Pancreas (tissue), 10 donors: Measurements from ENCODE around the gene EVC. TPM values are rescaled to one million over a fixed set of nuclear protein-coding genes. Genes with fewer than 3 reads are reported as not detected.
A peak's percentile ranks its signal among the peaks of the same experiment; 100 is the strongest.

Experiments
- ATAC-seq, 4 donors: fragments of 200-7000 bp; cut with Tn5 transposase; one replicate each; pipeline versions ENCODE4 v1.8.0 to v1.9.1; 2020; ENCODE audit warnings: mild to moderate bottlenecking in 4 of 4, moderate library complexity in 4 of 4
- DNase-seq, 6 donors: peaks; one replicate each; pipeline ENCODE4 v3.0.0-alpha.2; 2020
- FAIRE-seq: peaks from 2 replicates; lab custom pipeline; 2012; peaks lifted over from hg19 to GRCh38; lab: Jason Lieb, UNC
- H3K27ac ChIP-seq, 4 donors: fragments of 200-600 bp; sonication (generic); 1 replicate in 3 of 4; 2 replicates in 1 of 4; pipeline versions ENCODE4 v1.5.0 to v1.8.0; 2020
- H3K27me3 ChIP-seq, 4 donors: fragments of 200-600 bp; one replicate each; pipeline ENCODE4 v1.8.0; 2021
- H3K36me3 ChIP-seq, 3 donors: fragments of 200-600 bp; sonication (generic) in 1 of 3; one replicate each; pipeline versions ENCODE4 v1.5.0 to v1.8.0; 2020 to 2021
- H3K4me1 ChIP-seq, 3 donors: fragments of 200-600 bp; one replicate each; pipeline ENCODE4 v1.8.0; 2021
- H3K4me3 ChIP-seq, 4 donors: fragments of 200-600 bp; sonication (generic) in 2 of 4; one replicate each; pipeline versions ENCODE4 v1.5.0 to v1.8.0; 2020 to 2021
- H3K9me3 ChIP-seq, 4 donors: fragments of 200-600 bp; one replicate each; pipeline ENCODE4 v1.8.0; 2021
- CTCF ChIP-seq, 4 donors: fragments of 200-600 bp; sonication (generic) in 3 of 4; IDR thresholded peaks; one replicate each; pipeline versions ENCODE4 v1.5.0 to v1.8.0; 2021; ENCODE audit warnings: antibody characterized with exemption in 4 of 4
- WGBS, 2 donors: extraction: QIAGEN DNeasy Blood & Tissue Kit; methylation state at CpG; one replicate each; pipeline ENCODE4 v1.1.7; 2013; 5-methylcytosine and 5-hydroxymethylcytosine counted together
- intact Hi-C, 3 donors: fragments of 100-400 bp; cut with DNase I; formaldehyde crosslinking; loops; one replicate each; pipeline versions ENCODE4 v1.11.1 to v1.14.2; 2022
- polyA plus RNA-seq, 2 donors: library from polyadenylated mRNA; stranded (reverse); fragments of 200-250 nt; gene quantifications; one replicate each; pipeline ENCODE4 v1.2.3, GENCODE V29; 2013
- total RNA-seq, 6 donors: library from RNA; stranded (reverse); fragmentation: NEBNext Ultra II Directional in 4 of 6; extraction: Animal tissue kit (Norgen Biotek cat#: 25700) in 4 of 6; gene quantifications; one replicate each; pipeline versions ENCODE4 v1.2.1 to v1.2.4, GENCODE V29; 2021 to 2023
- donor health status: healthy with polysubstance abuse.
- donor health status: DM: no; HTN: no; CAD: no; lungs with moderate emphysema.
- donor health status: DM: no; HTN: no; CAD: no.
- donor health status: control.
- donor health status: control.
- donor health status: Bipolar disorder and iron deficiency.
- donor health status: DM: yes; HTN: yes; CAD: no.
- donor health status: DM: no; HTN: no; CAD: no.
- donor health status: DM: no; HTN: no; CAD: no.
- donor health status: DM: yes; HTN: yes; CAD: no.

EVC gene
- total and polyA plus RNA-seq, 8 donors = 2.8 to 17.8 (median 11.9) TPM

- 95% methylated on average over 6 of the region's 6 CpGs for WGBS, 2 donors
- ATAC-seq (no peak), DNase-seq (no peak), FAIRE-seq (no peak)
- H3K27ac ChIP-seq = no peak overlapping the region
- H3K4me1 ChIP-seq = peaks cover 0 to 6% (median 4%) of the 10 kb centered on the region in 3 donors
- H3K4me3 ChIP-seq = no peak overlapping the region
- TF ChIP-seq CTCF (IDR thresholded peaks at IDR 0.05) = no peak
- intact Hi-C loops = no loop called here
- H3K27me3 ChIP-seq = no peaks in the 10 kb centered on the region
- peaks cover 0 to 5% (median 0%) of the 10 kb centered on the region in 3 donors for H3K36me3 ChIP-seq
- no peaks in the 10 kb centered on the region for H3K9me3 ChIP-seq
These were observed 73.0 kb downstream of the EVC start for GRCh38 chr4:5784021-5784420.

GRCh38 chr4:5784960-5785611 lies 74.1 kb downstream of the EVC start:
- intact Hi-C loops = no loop called here
- no peak for TF ChIP-seq CTCF (IDR thresholded peaks at IDR 0.05)
- ATAC-seq (no peak), FAIRE-seq (no peak), DNase-seq (no peak)
- peaks cover 0 to 6% (median 4%) of the 10 kb centered on the region in 3 donors for H3K4me1 ChIP-seq
- H3K36me3 ChIP-seq = peaks cover 0 to 5% (median 0%) of the 10 kb centered on the region in 3 donors
- no peak overlapping the region for H3K27ac ChIP-seq
- H3K27me3 ChIP-seq = no peaks in the 10 kb centered on the region
- no peaks in the 10 kb centered on the region for H3K9me3 ChIP-seq
- WGBS, 2 donors = 91 to 93% methylated on average over 9 of the region's 9 CpGs
- no peak overlapping the region for H3K4me3 ChIP-seq

GRCh38 chr4:5785806-5786680 lies 75.0 kb downstream of the EVC start:
- intact Hi-C loops = no loop called here
- FAIRE-seq = no peak
- Histone ChIP-seq H3K4me3 (no peak overlapping the region), H3K27me3 (no peaks in the 10 kb centered on the region), H3K4me1 (peaks cover 0 to 6% (median 4%) of the 10 kb centered on the region in 3 donors), H3K36me3 (peaks cover 0 to 5% (median 0%) of the 10 kb centered on the region in 3 donors), H3K27ac (peak overlapping the region in 3 of 4 donors; percentile 18 to 42 (median 20)), H3K9me3 (no peaks in the 10 kb centered on the region)
- TF ChIP-seq CTCF (IDR thresholded peaks at IDR 0.05) = no peak
- WGBS, 2 donors = 70 to 73% methylated on average over 9 of the region's 9 CpGs
- peak in 1 of 6 donors; percentile 19 for DNase-seq
- peak; percentile 60 to 82 (median 70) for ATAC-seq

- TF ChIP-seq CTCF (IDR thresholded peaks at IDR 0.05) = no peak
- Histone ChIP-seq H3K4me1 (peaks cover 0 to 6% (median 4%) of the 10 kb centered on the region in 3 donors), H3K27me3 (no peaks in the 10 kb centered on the region), H3K4me3 (no peak overlapping the region), H3K36me3 (peaks cover 0 to 5% (median 0%) of the 10 kb centered on the region in 3 donors), H3K27ac (no peak overlapping the region), H3K9me3 (no peaks in the 10 kb centered on the region)
- no peak for FAIRE-seq
- ATAC-seq = no peak
- 96 to 97% methylated on average over 8 of the region's 8 CpGs for WGBS, 2 donors
- intact Hi-C loops = no loop called here
- DNase-seq = no peak
These were observed 76.3 kb downstream of the EVC start for GRCh38 chr4:5787311-5787710.
